ENCODE results near the gene MAT2A. TPM values are rescaled to one million over a fixed set of nuclear protein-coding genes. Genes with fewer than 3 reads are reported as not detected.

The MAT2A gene
- total and polyA plus RNA-seq, 2 of the 8 experiments (the other 6 are each of a cell fraction or from before 2014, with no cell fraction given) = 255 to 307 TPM

GRCh38 chr2:85582492-85582891 is 43.5 kb downstream of the MAT2A start:
- no peak overlapping the region for H4K8ac ChIP-seq (ENCODE audit: extremely low read depth, insufficient read depth, low read length)
- TF ChIP-seq CHD1 (IDR thresholded peaks at IDR 0.05; ENCODE audit: low read depth, low read length) (no peak), KDM5A (IDR thresholded peaks at IDR 0.05; ENCODE audit: low read length) (no peak), CBX8 (IDR thresholded peaks at IDR 0.05; ENCODE audit: borderline replicate concordance, low read depth, low read length) (no peak), TAF7 (optimal IDR thresholded peaks at IDR 0.05; ENCODE audit: borderline replicate concordance, low read depth, low read length) (no peak), MAFK (IDR thresholded peaks at IDR 0.05; ENCODE audit: low read depth, low read length) (no peak), NANOG (IDR thresholded peaks at IDR 0.05; ENCODE audit: insufficient read depth, low read depth, low read length, poor library complexity, severe bottlenecking) (no peak), BRCA1 (IDR thresholded peaks at IDR 0.05; ENCODE audit: low read depth, low read length) (no peak), RBBP5 (IDR thresholded peaks at IDR 0.05; ENCODE audit: borderline replicate concordance, low read depth, low read length) (no peak), FOSL1 (IDR thresholded peaks at IDR 0.05; ENCODE audit: insufficient read depth, low read depth, low read length) (no peak), EZH2 (IDR thresholded peaks at IDR 0.05; ENCODE audit: low read depth, low read length, severe bottlenecking) (no peak), HDAC2 (IDR thresholded peaks at IDR 0.05; ENCODE audit: borderline replicate concordance in 1 of 2, low read depth in 2 of 2, low read length in 2 of 2) (no peak), BACH1 (IDR thresholded peaks at IDR 0.05; ENCODE audit: low read length) (no peak)
- no peak overlapping the region for H3K4me3 ChIP-seq (ENCODE audit: extremely low read depth in 1 of 4, insufficient read depth in 2 of 4, low read depth in 3 of 4, low read length in 4 of 4)
- no peak overlapping the region for H3K18ac ChIP-seq (ENCODE audit: extremely low read depth, low read length)
- H3K27ac ChIP-seq (ENCODE audit: low read depth, low read length) = no peak overlapping the region
- no peak overlapping the region for H4K5ac ChIP-seq (ENCODE audit: insufficient read length, low read depth, low read length)
- H3K79me2 ChIP-seq (ENCODE audit: control insufficient read depth in 1 of 2, insufficient read depth in 2 of 2, low read length in 2 of 2) = no peaks in the 10 kb centered on the region
- DNase-seq (ENCODE audit: low read depth in 1 of 2, low spot score in 2 of 2) = no peak
- no peak overlapping the region for H3K23ac ChIP-seq (ENCODE audit: insufficient read length)
- WGBS, 2 experiments (ENCODE audit: extremely low coverage in 1 of 2, insufficient coverage in 1 of 2, insufficient read length in 1 of 2, insufficient replicate concordance in 2 of 2, low coverage in 1 of 2, low lambda C conversion rate in 2 of 2, missing lambda C conversion rate in 1 of 2) = 92% methylated on average over 1 of the region's 1 CpG; no CpG with 5 or more reads in 1 of the 2 experiments
- H3K4ac ChIP-seq (replicated peaks; ENCODE audit: insufficient read length, low read depth, low read length) = no peak overlapping the region
- no peaks in the 10 kb centered on the region for H4K20me1 ChIP-seq (replicated peaks in 1 of 2; ENCODE audit: control insufficient read depth in 1 of 2, insufficient read depth in 2 of 2, low read length in 2 of 2)
- peaks cover 7% of the 10 kb centered on the region; the same call in 1 of the 2 replicates for H3K23me2 ChIP-seq (ENCODE audit: low read depth, low read length)
- H3K4me2 ChIP-seq (ENCODE audit: insufficient read depth in 1 of 2, low read depth in 2 of 2, low read length in 2 of 2) = no peak overlapping the region
- no peak overlapping the region for H2AK5ac ChIP-seq (ENCODE audit: low read depth, low read length)
- H3K14ac ChIP-seq (ENCODE audit: insufficient read length) = no peak overlapping the region
- H2AFZ ChIP-seq (ENCODE audit: low read length) = no peak overlapping the region
- no peak overlapping the region for H3K56ac ChIP-seq (replicated peaks; ENCODE audit: insufficient read length, low read depth, low read length)
- no peaks in the 10 kb centered on the region for H3K36me3 ChIP-seq (ENCODE audit: control insufficient read depth in 2 of 4, insufficient read depth in 4 of 4, low read length in 3 of 4)
- H3K4me1 ChIP-seq (replicated peaks in 1 of 4; ENCODE audit: control insufficient read depth in 3 of 4, insufficient read depth in 4 of 4, low read length in 3 of 4) = peaks cover 2 to 19% (median 11%) of the 10 kb centered on the region in 4 experiments
- H2BK12ac ChIP-seq (ENCODE audit: low read depth, low read length) = no peak overlapping the region
- H2BK20ac ChIP-seq (ENCODE audit: low read length) = no peak overlapping the region
- no peak overlapping the region for H2BK5ac ChIP-seq (ENCODE audit: low read depth, low read length)
- no peak overlapping the region for H2BK120ac ChIP-seq (replicated peaks; ENCODE audit: low read depth, low read length)
- FAIRE-seq = no peak
- H3K27me3 ChIP-seq (replicated peaks in 1 of 4; ENCODE audit: control insufficient read depth in 3 of 4, extremely low read depth in 1 of 4, insufficient read depth in 3 of 4, low read length in 3 of 4) = peaks cover 8 to 34% (median 21%) of the 10 kb centered on the region in 4 experiments; a peak in 6 of 7 replicates
- H4K91ac ChIP-seq (replicated peaks; ENCODE audit: insufficient read length, low read length) = no peak overlapping the region
- no peak overlapping the region for H2BK15ac ChIP-seq (ENCODE audit: low read length)
- ChIA-PET CTCF (ENCODE audit: partially characterized antibody) (interaction anchor here (1.5 kb wide), 1 partner anchor 32 kb away, joined by 3 read pairs; no protein-coding TSS in a partner anchor), POLR2A (ENCODE audit: partially characterized antibody) (no interaction called here)
- H3K9me3 ChIP-seq (ENCODE audit: insufficient read depth in 2 of 2, low read depth in 1 of 2, low read length in 1 of 2) = no peaks in the 10 kb centered on the region
- no peak overlapping the region for H3K9ac ChIP-seq (replicated peaks in 1 of 4; ENCODE audit: extremely low read depth in 1 of 4, low read depth in 3 of 4, low read length in 3 of 4)
- no peaks in the 10 kb centered on the region; the same call in 1 of the 2 replicates for H3K79me1 ChIP-seq (ENCODE audit: low read depth, low read length)

Data from H1 (cell line).